OCI-LY3 (cell line): ENCODE results near the gene PTPRD.

ENCODE experiments used
- CTCF ChIP-seq: fragments of 200-600, 300-600 bp; sonication (generic); IDR thresholded peaks from 2 replicates; pipeline ENCODE4 v1.5.1; 2014; ENCODE audit warnings: antibody characterized with exemption, low read length, low read depth
- EZH2phosphoT487 ChIP-seq: fragments of 200-600 bp; shearing (Covaris generic); IDR thresholded peaks from 2 replicates; pipeline ENCODE4 v1.6.1; 2018; ENCODE audit warnings: antibody characterized with exemption, mixed run types, low read depth

- TF ChIP-seq CTCF: peak; percentile 76
- no peak for TF ChIP-seq EZH2phosphoT487
These were observed 344.0 kb downstream of the PTPRD start for GRCh38 chr9:10268531-10269485.
